Activated CD4-positive, alpha-beta T cell treated with anti-CD3 and anti-CD28 coated beads, Interleukin-2, amount 10 ng/mL, durations not matched to agents 7 days and 5 days (primary cell): ENCODE results near the gene MDK. TPM values are rescaled to one million over a fixed set of nuclear protein-coding genes. Genes with fewer than 3 reads are reported as not detected.

Experiments
- CTCF ChIA-PET: fragments of 350-600 bp; sonication (Branson Sonifier 250); formaldehyde crosslinking; loops from one replicate; lab custom pipeline; 2021; ENCODE audit warnings: antibody characterized with exemption; lab: Charles Lee
- POLR2A ChIA-PET: fragments of 350-600 bp; sonication (Branson Sonifier 250); formaldehyde crosslinking; loops from one replicate; lab custom pipeline; 2021; ENCODE audit warnings: antibody characterized with exemption; lab: Charles Lee
- DNase-seq: peaks from one replicate; pipeline ENCODE4 v3.0.0-alpha.2; 2020
- H3K27ac Mint-ChIP-seq: one replicate; pipeline ENCODE4 v1.8.0; 2021; ENCODE audit warnings: mild to moderate bottlenecking, moderate library complexity, mixed read lengths
- H3K27me3 Mint-ChIP-seq: one replicate; pipeline ENCODE4 v1.8.0; 2021; ENCODE audit warnings: mixed read lengths
- H3K36me3 Mint-ChIP-seq: one replicate; pipeline ENCODE4 v1.8.0; 2021; ENCODE audit warnings: low read depth, mixed read lengths
- H3K4me1 Mint-ChIP-seq: one replicate; pipeline ENCODE4 v1.8.0; 2021; ENCODE audit warnings: mixed read lengths
- H3K4me3 Mint-ChIP-seq: one replicate; pipeline ENCODE4 v1.8.0; 2021; ENCODE audit warnings: mild to moderate bottlenecking, moderate library complexity, mixed read lengths
- H3K9me3 Mint-ChIP-seq: one replicate; pipeline ENCODE4 v1.8.0; 2021; ENCODE audit warnings: mixed read lengths
- total RNA-seq, 2 experiments: library from RNA; stranded (reverse); gene quantifications; one replicate each; pipeline ENCODE4 v1.2.3, GENCODE V29; 2021

Gene MDK
- total RNA-seq, 2 experiments from 2014 or later = 8.2 to 10.5 TPM

GRCh38 chr11:46380340-46381047 is 975 bp upstream of the MDK start:
- CTCF ChIA-PET = interaction anchor here (1.0 to 4.4 kb wide), 3 partner anchors 12 to 37 kb away, joined by 3 to 21 read pairs (median 4); no protein-coding TSS in a partner anchor
- H3K4me1 Mint-ChIP-seq = peaks cover 11% of the 10 kb centered on the region

GRCh38 chr11:46381819-46382645 is 563 bp downstream of the MDK start:
- peaks cover 11% of the 10 kb centered on the region for H3K4me1 Mint-ChIP-seq
- H3K36me3 Mint-ChIP-seq = peaks cover 20% of the 10 kb centered on the region
- H3K4me3 Mint-ChIP-seq = peak overlapping the region; percentile 58
- no peak for DNase-seq
- ChIA-PET CTCF (interaction anchor here (1.2 kb wide), 1 partner anchor 32 kb away, joined by 4 read pairs; no protein-coding TSS in a partner anchor), POLR2A (no interaction called here)
- no peaks in the 10 kb centered on the region for H3K9me3 Mint-ChIP-seq
- peaks cover 28% of the 10 kb centered on the region for H3K27me3 Mint-ChIP-seq
- H3K27ac Mint-ChIP-seq = no peak overlapping the region

More at GRCh38 chr11:46380340-46381047, 975 bp upstream of the MDK start:
- Mint-ChIP-seq H3K4me3 (peak overlapping the region; percentile 69), H3K9me3 (no peaks in the 10 kb centered on the region), H3K36me3 (peaks cover 29% of the 10 kb centered on the region), H3K27ac (peak overlapping the region; percentile 57), H3K27me3 (peaks cover 17% of the 10 kb centered on the region)
- POLR2A ChIA-PET = no interaction called here
- peak; percentile 76 for DNase-seq

GRCh38 chr11:46382646-46383403 is 1.4 kb downstream of the MDK start:
- Mint-ChIP-seq H3K9me3 (no peaks in the 10 kb centered on the region), H3K27me3 (peaks cover 32% of the 10 kb centered on the region), H3K4me1 (peaks cover 15% of the 10 kb centered on the region), H3K4me3 (no peak overlapping the region), H3K36me3 (peaks cover 12% of the 10 kb centered on the region), H3K27ac (no peak overlapping the region)
- CTCF ChIA-PET = interaction anchor here (1.2 to 1.5 kb wide), 3 partner anchors 10 to 33 kb away, joined by 4 to 5 read pairs (median 4); no protein-coding TSS in a partner anchor
- no peak for DNase-seq
- POLR2A ChIA-PET = no interaction called here

GRCh38 chr11:46383404-46383758 is 1.9 kb downstream of the MDK start:
- CTCF ChIA-PET = interaction anchor here (0.6 to 1.5 kb wide), 4 partner anchors 9 to 212 kb away, joined by 3 to 5 read pairs (median 4); no protein-coding TSS in a partner anchor
- POLR2A ChIA-PET = no interaction called here
- Mint-ChIP-seq H3K27me3 (peaks cover 38% of the 10 kb centered on the region), H3K36me3 (peaks cover 7% of the 10 kb centered on the region), H3K4me1 (peaks cover 21% of the 10 kb centered on the region), H3K4me3 (no peak overlapping the region), H3K9me3 (no peaks in the 10 kb centered on the region), H3K27ac (no peak overlapping the region)
- no peak for DNase-seq

GRCh38 chr11:46383974-46384701 is 2.7 kb downstream of the MDK start:
- no peak overlapping the region for H3K27ac Mint-ChIP-seq
- H3K4me1 Mint-ChIP-seq = peaks cover 22% of the 10 kb centered on the region
- POLR2A ChIA-PET = no interaction called here
- H3K9me3 Mint-ChIP-seq = no peaks in the 10 kb centered on the region
- H3K4me3 Mint-ChIP-seq = no peak overlapping the region
- no peak for DNase-seq
- peaks cover 4% of the 10 kb centered on the region for H3K36me3 Mint-ChIP-seq
- CTCF ChIA-PET = interaction anchor here (0.6 to 1.5 kb wide), 4 partner anchors 8 to 211 kb away, joined by 3 to 5 read pairs (median 4); no protein-coding TSS in a partner anchor
- peaks cover 46% of the 10 kb centered on the region for H3K27me3 Mint-ChIP-seq

DNA sequence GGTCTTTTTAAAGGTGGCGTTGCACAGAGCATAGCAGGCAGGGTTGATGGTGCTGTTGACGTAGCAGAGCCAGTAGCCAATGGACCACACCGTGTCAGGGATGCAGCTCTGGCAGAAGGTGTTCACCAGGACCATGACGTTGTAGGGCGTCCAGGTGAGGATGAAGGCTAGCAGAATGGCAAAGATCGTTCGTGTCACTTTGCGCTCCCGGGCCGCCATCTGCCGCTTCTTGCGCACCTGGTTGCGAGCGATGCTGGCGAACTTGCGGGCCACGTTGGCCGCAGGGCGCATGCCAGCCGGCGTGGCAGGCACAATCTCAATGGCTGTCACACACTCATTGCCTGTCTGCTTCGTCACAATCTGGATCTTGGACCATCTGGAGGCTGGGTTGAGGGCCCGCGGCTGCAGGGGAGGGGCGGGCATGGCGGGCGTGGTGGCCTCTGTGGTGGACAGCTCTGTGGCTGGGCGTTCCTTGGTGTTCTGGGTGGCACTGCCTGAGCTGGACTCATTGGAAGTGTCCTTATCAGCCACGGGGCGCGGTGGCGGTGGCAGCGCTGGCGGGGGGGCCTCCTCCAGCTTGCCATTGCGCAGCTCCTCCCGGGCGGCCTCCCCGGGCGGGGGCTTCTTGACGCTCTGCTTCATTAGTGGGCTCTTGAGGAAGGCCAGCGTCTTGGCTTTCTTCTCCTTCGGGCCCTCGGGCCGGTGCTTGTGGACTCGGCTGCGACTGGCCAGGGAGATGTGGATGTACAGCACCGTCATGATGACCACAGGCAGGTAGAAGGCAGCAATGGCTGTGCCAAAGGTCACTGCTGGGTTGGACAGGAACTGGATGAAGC is 3.9 kb downstream of the MDK start:
- Mint-ChIP-seq H3K4me1 (peaks cover 23% of the 10 kb centered on the region), H3K4me3 (no peak overlapping the region), H3K9me3 (no peaks in the 10 kb centered on the region), H3K27me3 (peaks cover 58% of the 10 kb centered on the region), H3K27ac (no peak overlapping the region), H3K36me3 (peaks cover 2% of the 10 kb centered on the region)
- CTCF ChIA-PET = interaction anchor here (0.7 to 1.1 kb wide), 2 partner anchors 34 to 130 kb away, joined by 3 to 4 read pairs; no protein-coding TSS in a partner anchor
- POLR2A ChIA-PET = no interaction called here
- DNase-seq = no peak

GRCh38 chr11:46386005-46386578 is 4.6 kb downstream of the MDK start:
- Mint-ChIP-seq H3K27ac (no peak overlapping the region), H3K36me3 (peaks cover 2% of the 10 kb centered on the region), H3K4me3 (no peak overlapping the region), H3K27me3 (peaks cover 65% of the 10 kb centered on the region), H3K4me1 (peaks cover 23% of the 10 kb centered on the region), H3K9me3 (no peaks in the 10 kb centered on the region)
- POLR2A ChIA-PET = no interaction called here
- CTCF ChIA-PET = no interaction called here
- no peak for DNase-seq

DNA sequence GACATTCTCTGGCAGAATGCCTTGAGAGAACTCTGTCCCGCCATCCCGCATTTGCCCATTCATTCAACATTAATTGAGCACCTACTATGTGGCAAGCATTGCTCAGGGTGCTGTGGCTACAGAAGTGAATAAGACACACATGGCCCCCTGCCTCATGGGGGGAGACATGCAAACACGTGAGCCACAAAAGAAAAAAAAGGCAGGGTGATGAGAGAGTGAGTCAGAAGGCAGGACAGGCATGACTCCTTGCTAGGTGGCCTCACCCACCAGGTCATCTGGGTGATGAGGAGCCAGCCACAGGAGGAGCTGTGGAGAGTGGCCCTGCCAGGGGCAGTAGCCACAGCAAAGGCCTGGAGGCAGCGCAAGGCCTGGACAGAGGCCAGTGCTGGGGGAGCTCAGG is 5.2 kb downstream of the MDK start:
- no peaks in the 10 kb centered on the region for H3K9me3 Mint-ChIP-seq
- ChIA-PET POLR2A (no interaction called here), CTCF (interaction anchor here (0.5 to 3.0 kb wide), 3 partner anchors 18 to 144 kb away, joined by 3 to 8 read pairs (median 3); no protein-coding TSS in a partner anchor)
- H3K4me1 Mint-ChIP-seq = peaks cover 23% of the 10 kb centered on the region
- no peak for DNase-seq
- H3K27me3 Mint-ChIP-seq = peaks cover 65% of the 10 kb centered on the region
- peaks cover 2% of the 10 kb centered on the region for H3K36me3 Mint-ChIP-seq
- no peak overlapping the region for H3K27ac Mint-ChIP-seq
- H3K4me3 Mint-ChIP-seq = no peak overlapping the region

DNA sequence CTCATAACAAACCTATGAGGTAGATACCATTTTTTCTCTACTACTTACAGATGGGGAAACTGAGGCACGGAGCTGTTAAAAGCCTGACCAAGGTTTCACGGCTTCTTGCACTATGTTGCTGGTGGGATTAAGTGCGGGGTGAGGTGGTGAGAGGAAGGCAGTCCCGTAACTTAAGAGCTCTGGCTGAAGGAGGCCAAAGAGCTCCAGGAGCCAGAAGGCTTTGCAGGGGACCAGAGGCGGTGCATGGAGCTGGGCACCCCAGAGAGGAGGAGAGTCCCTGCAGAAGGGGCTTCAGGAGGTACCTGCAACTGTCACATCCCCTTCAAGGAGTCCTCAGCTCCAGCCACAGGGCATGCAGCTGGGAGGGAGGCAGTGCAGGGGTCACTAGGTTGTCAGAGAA is 6.0 kb downstream of the MDK start:
- POLR2A ChIA-PET = no interaction called here
- H3K4me1 Mint-ChIP-seq = peaks cover 18% of the 10 kb centered on the region
- H3K27ac Mint-ChIP-seq = no peak overlapping the region
- no peak for DNase-seq
- CTCF ChIA-PET = interaction anchor here (0.5 to 3.0 kb wide), 9 partner anchors 9 to 230 kb away, joined by 3 to 8 read pairs (median 3); partner anchors contain the start of gene ATG13
- no peaks in the 10 kb centered on the region for H3K36me3 Mint-ChIP-seq
- H3K9me3 Mint-ChIP-seq = no peaks in the 10 kb centered on the region
- peaks cover 60% of the 10 kb centered on the region for H3K27me3 Mint-ChIP-seq
- H3K4me3 Mint-ChIP-seq = no peak overlapping the region

DNA sequence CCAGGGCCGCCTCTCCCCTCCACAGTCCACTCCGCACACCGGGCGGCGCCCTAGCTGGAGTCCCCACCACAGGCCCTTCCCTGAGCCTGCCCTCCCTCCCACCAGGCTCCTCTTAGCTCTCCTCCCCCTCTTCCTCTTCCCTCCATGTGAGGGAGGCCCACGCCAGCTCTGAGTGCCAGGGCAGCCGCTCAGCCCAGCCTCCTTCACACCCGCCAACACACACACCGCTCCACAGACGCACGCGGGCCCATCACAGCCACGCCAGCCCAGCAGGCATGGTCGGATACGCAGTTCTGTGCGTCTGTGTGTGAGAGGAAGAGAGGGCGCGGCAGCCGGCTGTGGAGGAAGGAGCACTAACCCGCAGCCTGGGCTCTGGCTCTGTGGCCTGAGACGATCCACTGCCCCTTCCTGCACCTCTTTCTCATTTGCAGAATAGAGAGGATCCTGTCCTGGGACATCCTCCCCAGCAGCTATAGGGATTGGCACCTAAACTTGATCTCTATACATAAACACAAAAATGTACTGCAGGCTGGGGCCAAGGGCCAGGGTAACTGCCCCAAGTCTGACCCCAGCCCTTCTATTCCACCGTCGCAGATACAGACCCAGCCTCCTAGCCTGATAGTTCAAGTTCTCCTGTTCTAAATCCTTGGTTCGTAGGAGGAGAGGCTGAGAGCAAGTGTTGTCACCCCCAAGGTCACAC is 6.6 kb downstream of the MDK start:
- ChIA-PET POLR2A (no interaction called here), CTCF (interaction anchor here (0.9 to 3.0 kb wide), 13 partner anchors 10 to 229 kb away, joined by 3 to 9 read pairs (median 3); partner anchors contain the start of gene ATG13)
- DNase-seq = peak; percentile 33
- Mint-ChIP-seq H3K9me3 (no peaks in the 10 kb centered on the region), H3K27ac (no peak overlapping the region), H3K27me3 (peaks cover 66% of the 10 kb centered on the region), H3K4me1 (peaks cover 23% of the 10 kb centered on the region), H3K36me3 (peaks cover 2% of the 10 kb centered on the region), H3K4me3 (no peak overlapping the region)
